ENCODE measurements around the gene GRID2.

GRID2 gene

GRCh38 chr4:93495346-93495745 lies 1191.6 kb downstream of the GRID2 start:
- Histone ChIP-seq H3K27me3 (replicated peaks; ENCODE audit: insufficient read depth, low read length) (no peaks in the 10 kb centered on the region), H3K4me3 (ENCODE audit: low read length) (no peak overlapping the region), H3F3A (ENCODE audit: insufficient read depth, low read length) (no peaks in the 10 kb centered on the region), H3K27ac (ENCODE audit: low read length) (no peak overlapping the region), H2AFZ (ENCODE audit: low read length) (no peak overlapping the region), H3K4me2 (ENCODE audit: low read depth, low read length) (no peak overlapping the region), H3K9me3 (replicated peaks; ENCODE audit: insufficient read depth, low read length) (no peaks in the 10 kb centered on the region), H3K9me2 (replicated peaks; ENCODE audit: insufficient read depth, low read length) (no peaks in the 10 kb centered on the region), H3K9ac (ENCODE audit: low read length) (no peak overlapping the region), H3K79me2 (ENCODE audit: low read length) (no peaks in the 10 kb centered on the region), H4K20me1 (ENCODE audit: insufficient read depth, low read length) (no peaks in the 10 kb centered on the region), H3K36me3 (replicated peaks; ENCODE audit: insufficient read depth, low read length) (no peaks in the 10 kb centered on the region), H3K4me1 (ENCODE audit: low read length) (no peaks in the 10 kb centered on the region)
- DNase-seq, result no peak
- TF ChIP-seq EZH2 (optimal IDR thresholded peaks at IDR 0.05; ENCODE audit: low read depth, low read length) (no peak), CTCF (IDR thresholded peaks at IDR 0.05; ENCODE audit: low read length) (no peak), EZH2phosphoT487 (IDR thresholded peaks at IDR 0.05; ENCODE audit: low read length) (no peak)

GRCh38 chr4:93501244-93501643 lies 1197.5 kb downstream of the GRID2 start:
- no peaks in the 10 kb centered on the region for H3K4me1 ChIP-seq (ENCODE audit: low read length)
- TF ChIP-seq EZH2 (optimal IDR thresholded peaks at IDR 0.05; ENCODE audit: low read depth, low read length), result no peak
- TF ChIP-seq CTCF (IDR thresholded peaks at IDR 0.05; ENCODE audit: low read length), result no peak
- TF ChIP-seq EZH2phosphoT487 (IDR thresholded peaks at IDR 0.05; ENCODE audit: low read length), result no peak
- H3K4me3 ChIP-seq (ENCODE audit: low read length), result no peak overlapping the region
- H3K27me3 ChIP-seq (replicated peaks; ENCODE audit: insufficient read depth, low read length), result no peaks in the 10 kb centered on the region
- DNase-seq, result no peak
- H3K36me3 ChIP-seq (replicated peaks; ENCODE audit: insufficient read depth, low read length), result no peaks in the 10 kb centered on the region
- no peaks in the 10 kb centered on the region for H3F3A ChIP-seq (ENCODE audit: insufficient read depth, low read length)
- H4K20me1 ChIP-seq (ENCODE audit: insufficient read depth, low read length), result no peaks in the 10 kb centered on the region
- H2AFZ ChIP-seq (ENCODE audit: low read length), result no peak overlapping the region
- H3K9ac ChIP-seq (ENCODE audit: low read length), result no peak overlapping the region
- H3K79me2 ChIP-seq (ENCODE audit: low read length), result no peaks in the 10 kb centered on the region
- H3K4me2 ChIP-seq (ENCODE audit: low read depth, low read length), result no peak overlapping the region
- no peaks in the 10 kb centered on the region for H3K9me3 ChIP-seq (replicated peaks; ENCODE audit: insufficient read depth, low read length)
- no peak overlapping the region for H3K27ac ChIP-seq (ENCODE audit: low read length)
- H3K9me2 ChIP-seq (replicated peaks; ENCODE audit: insufficient read depth, low read length), result no peaks in the 10 kb centered on the region

DNA sequence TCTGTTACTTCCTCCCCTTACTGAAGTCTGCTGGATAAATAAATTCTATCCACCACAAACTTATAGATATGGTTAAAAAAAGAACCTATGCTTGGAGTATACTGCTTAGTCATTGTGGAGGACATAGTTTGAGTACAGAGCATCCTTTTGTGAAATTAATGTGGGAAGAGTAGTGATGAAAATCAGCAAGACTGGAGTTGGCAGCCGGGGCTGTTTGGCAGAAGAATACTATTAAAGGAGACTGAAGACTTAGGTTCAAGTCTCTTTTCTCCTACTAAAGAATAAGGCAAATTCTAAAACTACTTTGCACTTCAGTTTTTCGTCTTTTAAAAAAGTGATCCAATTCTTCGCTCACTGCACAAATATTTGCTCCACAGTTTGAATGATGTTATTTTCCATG lies 1198.2 kb downstream of the GRID2 start:
- no peaks in the 10 kb centered on the region for H3K9me2 ChIP-seq (replicated peaks; ENCODE audit: insufficient read depth, low read length)
- H2AFZ ChIP-seq (ENCODE audit: low read length), result no peak overlapping the region
- H3K4me3 ChIP-seq (ENCODE audit: low read length), result no peak overlapping the region
- H3K79me2 ChIP-seq (ENCODE audit: low read length), result no peaks in the 10 kb centered on the region
- H3K9me3 ChIP-seq (replicated peaks; ENCODE audit: insufficient read depth, low read length), result no peaks in the 10 kb centered on the region
- no peak for DNase-seq
- H3K36me3 ChIP-seq (replicated peaks; ENCODE audit: insufficient read depth, low read length), result no peaks in the 10 kb centered on the region
- H4K20me1 ChIP-seq (ENCODE audit: insufficient read depth, low read length), result no peaks in the 10 kb centered on the region
- no peaks in the 10 kb centered on the region for H3K4me1 ChIP-seq (ENCODE audit: low read length)
- no peaks in the 10 kb centered on the region for H3K27me3 ChIP-seq (replicated peaks; ENCODE audit: insufficient read depth, low read length)
- no peak overlapping the region for H3K4me2 ChIP-seq (ENCODE audit: low read depth, low read length)
- H3F3A ChIP-seq (ENCODE audit: insufficient read depth, low read length), result no peaks in the 10 kb centered on the region
- no peak overlapping the region for H3K27ac ChIP-seq (ENCODE audit: low read length)
- no peak overlapping the region for H3K9ac ChIP-seq (ENCODE audit: low read length)
- TF ChIP-seq EZH2phosphoT487 (IDR thresholded peaks at IDR 0.05; ENCODE audit: low read length) (no peak), EZH2 (optimal IDR thresholded peaks at IDR 0.05; ENCODE audit: low read depth, low read length) (no peak), CTCF (IDR thresholded peaks at IDR 0.05; ENCODE audit: low read length) (no peak)

All from MM.1S (cell line).